T47D (cell line): Measurements from ENCODE around the gene CBLC.
"Not testable (repeated sequence)": the region's sequence is repeated elsewhere in the genome, so short reads cannot be mapped to it uniquely, and the experiment has no call there.

Experiments
- DNase-seq, 2 experiments: peaks; one replicate each; pipeline versions ENCODE4 v3.0.0 to v3.0.0-alpha.2; 2011 to 2012; ENCODE audit warnings: low read depth in 1 of 2, low spot score in 1 of 2
- JUND ChIP-seq: IDR thresholded peaks from 2 replicates; pipeline ENCODE4 v1.6.1; 2012; ENCODE audit warnings: low read depth
- in situ Hi-C: cut with HindIII; loops from 2 replicates; pipeline ENCODE4 v1.10.0; 2016; ENCODE audit warnings: low sequenced_read_pairs, low pct_unique_long_range_greater_than_20kb

Gene CBLC

DNA sequence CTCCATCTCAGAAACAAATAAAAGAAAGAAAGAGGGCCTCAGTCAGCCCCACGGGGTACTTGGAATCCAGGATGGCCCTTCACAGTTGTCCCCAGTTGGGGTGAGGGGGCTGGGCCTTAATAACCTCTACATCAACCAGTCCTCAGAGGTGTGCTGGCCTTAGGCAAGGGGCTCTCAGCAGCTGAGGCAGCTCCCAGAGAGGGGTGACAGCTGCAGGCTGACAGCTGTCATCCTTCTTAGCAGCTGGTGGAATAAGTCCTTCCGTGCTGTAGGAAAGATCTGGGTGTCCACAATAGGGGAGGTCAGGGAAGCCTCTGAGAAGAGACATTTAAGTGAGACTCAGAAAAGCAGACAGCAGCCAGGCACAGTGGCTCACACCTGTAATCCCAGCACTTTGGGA, 38.6 kb downstream of the CBLC start:
- DNase-seq: no peak
- in situ Hi-C loops: no loop called here
- TF ChIP-seq JUND: no peak

GRCh38 chr19:44817725-44818465, 40.2 kb downstream of the CBLC start:
- in situ Hi-C loops: no loop called here
- no peak for DNase-seq
- TF ChIP-seq JUND: no peak

DNA sequence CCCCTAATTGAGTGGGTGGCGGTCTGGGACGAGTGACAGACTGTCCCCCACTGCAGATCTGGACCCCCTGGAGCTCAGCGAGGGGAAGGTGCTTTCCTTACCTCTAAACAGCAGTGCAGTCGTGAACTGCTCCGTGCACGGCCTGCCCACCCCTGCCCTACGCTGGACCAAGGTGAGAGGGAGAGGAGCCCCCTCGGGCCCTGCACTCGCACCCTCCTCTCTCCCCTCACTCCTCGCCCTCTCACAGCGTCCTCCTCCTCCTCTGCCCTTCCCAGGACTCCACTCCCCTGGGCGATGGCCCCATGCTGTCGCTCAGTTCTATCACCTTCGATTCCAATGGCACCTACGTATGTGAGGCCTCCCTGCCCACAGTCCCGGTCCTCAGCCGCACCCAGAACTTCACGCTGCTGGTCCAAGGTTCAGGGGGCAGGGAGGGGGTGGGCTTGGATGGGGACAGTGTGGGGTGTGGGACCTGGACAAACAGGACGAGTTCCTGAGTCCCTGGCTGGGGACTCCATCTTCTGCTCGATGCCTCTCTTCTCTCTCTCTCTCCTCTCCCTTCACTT, 40.9 kb downstream of the CBLC start:
- TF ChIP-seq JUND: no peak
- DNase-seq: no peak
- in situ Hi-C loops: no loop called here

- in situ Hi-C loops: no loop called here
- no peak for TF ChIP-seq JUND
- no peak for DNase-seq
These were observed 41.6 kb downstream of the CBLC start for GRCh38 chr19:44819246-44819832.

- in situ Hi-C loops: no loop called here
- DNase-seq: no peak
- no peak for TF ChIP-seq JUND
These were observed 43.2 kb downstream of the CBLC start for GRCh38 chr19:44820648-44821609.

DNA sequence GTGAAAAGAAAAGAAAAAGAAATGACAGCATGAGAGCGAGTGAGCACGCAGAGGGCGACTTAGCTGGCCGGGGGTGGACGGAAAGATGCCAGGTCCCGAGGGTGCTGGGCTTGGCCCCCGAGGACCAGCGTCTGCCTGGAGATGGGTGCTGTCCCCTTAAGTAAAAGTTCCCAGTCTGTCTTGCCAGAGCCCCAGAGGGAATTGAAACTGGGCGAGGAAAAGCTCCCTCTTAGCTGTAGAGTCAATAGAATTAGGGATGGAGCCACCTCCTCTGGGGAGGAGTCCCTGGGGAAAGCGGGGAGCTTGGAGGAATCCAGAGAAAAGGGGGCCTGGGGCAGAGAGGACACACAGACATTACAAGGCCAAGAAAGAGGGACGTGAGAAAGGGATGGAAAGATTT, 44.5 kb downstream of the CBLC start:
- TF ChIP-seq JUND: no peak
- in situ Hi-C loops: no loop called here
- DNase-seq: no peak

GRCh38 chr19:44822670-44823372, 45.1 kb downstream of the CBLC start:
- no peak for TF ChIP-seq JUND
- no peak for DNase-seq
- in situ Hi-C loops: no loop called here

- TF ChIP-seq JUND: no peak
- in situ Hi-C loops: no loop called here
- DNase-seq: no peak
These were observed 45.6 kb downstream of the CBLC start for GRCh38 chr19:44823373-44823698.

GRCh38 chr19:44824761-44825160, 47.1 kb downstream of the CBLC start:
- no peak for TF ChIP-seq JUND
- in situ Hi-C loops: no loop called here
- DNase-seq: no peak

DNA sequence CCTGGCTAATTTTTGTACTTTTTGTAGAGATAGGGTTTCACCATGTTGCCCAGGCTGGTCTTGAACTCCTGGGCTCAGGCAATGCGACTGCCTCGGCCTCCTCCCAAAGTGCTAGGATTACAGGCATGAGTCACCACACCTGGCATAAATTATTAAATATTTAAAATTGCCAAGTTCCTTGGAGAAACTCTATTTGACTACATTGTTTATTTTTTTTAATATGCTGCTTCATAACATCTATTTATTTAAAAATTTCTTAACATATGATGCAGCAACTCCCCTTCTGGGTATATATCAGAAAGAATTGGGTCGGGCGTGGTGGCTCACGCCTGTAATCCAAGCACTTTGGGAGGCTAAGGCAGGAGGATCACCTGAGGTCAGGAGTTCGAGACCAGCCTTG, 55.2 kb downstream of the CBLC start:
- in situ Hi-C loops, DNase-seq: not testable (repeated sequence)

DNA sequence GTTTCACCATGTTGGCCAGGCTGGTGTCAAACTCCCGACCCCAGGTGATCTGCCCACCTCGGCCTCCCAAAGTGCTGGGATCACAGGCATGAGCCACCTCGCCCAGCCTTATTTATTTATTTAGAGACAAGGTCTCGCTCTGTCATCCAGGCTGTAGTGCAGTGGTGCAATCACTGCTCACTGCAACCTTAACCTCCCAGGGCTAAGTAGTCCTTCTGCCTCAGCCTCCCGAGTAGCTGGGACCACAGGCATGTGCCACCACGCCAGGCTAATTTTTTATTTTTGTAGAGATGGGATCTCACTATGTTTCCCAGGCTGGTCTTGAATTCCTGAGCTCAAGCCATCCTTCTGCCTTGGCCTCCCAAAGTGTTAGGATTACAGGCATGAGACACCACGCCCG, 56.7 kb downstream of the CBLC start:
- DNase-seq, in situ Hi-C loops: not testable (repeated sequence)

DNA sequence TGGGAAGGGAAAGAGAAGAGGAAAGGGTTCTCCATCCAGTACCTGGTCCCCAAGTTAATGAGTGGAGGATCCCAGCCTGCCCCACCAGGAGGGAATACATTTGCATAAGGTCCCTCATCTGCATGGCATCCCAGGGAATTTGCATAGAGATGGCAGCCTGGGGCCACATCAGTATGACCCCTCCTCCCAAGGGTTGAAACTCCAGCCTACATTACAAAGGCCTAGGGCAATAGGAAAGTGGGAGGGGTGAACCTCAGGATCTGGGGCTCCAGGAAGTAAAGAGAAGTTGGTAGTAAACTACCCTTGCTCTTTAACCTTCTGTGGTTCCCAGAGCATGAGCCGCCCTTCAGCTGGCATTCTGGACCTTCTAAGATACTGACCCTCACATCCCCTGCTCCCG, 61.6 kb downstream of the CBLC start:
- in situ Hi-C loops: no loop called here
- TF ChIP-seq JUND: no peak
- no peak for DNase-seq
